Uterus (tissue), 2 donors: Measurements from ENCODE around the gene CENPU.

Experiments
- CTCF ChIP-seq, 4 experiments: fragments of 200-600 bp in 2 of 4; fragments of 450-650 bp in 2 of 4; sonication (generic) in 2 of 4; IDR thresholded peaks; one replicate each; pipeline ENCODE4 v1.5.1; 2016 to 2019; ENCODE audit warnings: antibody characterized with exemption in 4 of 4, mild to moderate bottlenecking in 2 of 4, moderate library complexity in 1 of 4
- POLR2A ChIP-seq, 2 donors: fragments of 450-650 bp; IDR thresholded peaks; one replicate each; pipeline ENCODE4 v1.6.1; 2016; ENCODE audit warnings: antibody characterized with exemption in 2 of 2, mild to moderate bottlenecking in 1 of 2, moderate library complexity in 1 of 2

GRCh38 chr4:184756399-184756798 lies 22.5 kb upstream of the CENPU start:
- TF ChIP-seq CTCF (IDR thresholded peaks at IDR 0.05) (no peak), POLR2A (IDR thresholded peaks at IDR 0.05) (no peak)
